NCI-H774 (cell line): ENCODE measurements around the gene RAD9A.
"Not testable (repeated sequence)": the region's sequence is repeated elsewhere in the genome, so short reads cannot be mapped to it uniquely, and the experiment has no call there.

Experiments
- DNase-seq: peaks from one replicate; lab custom pipeline; 2025; lab: John Stamatoyannopoulos, UW

Gene RAD9A

DNA sequence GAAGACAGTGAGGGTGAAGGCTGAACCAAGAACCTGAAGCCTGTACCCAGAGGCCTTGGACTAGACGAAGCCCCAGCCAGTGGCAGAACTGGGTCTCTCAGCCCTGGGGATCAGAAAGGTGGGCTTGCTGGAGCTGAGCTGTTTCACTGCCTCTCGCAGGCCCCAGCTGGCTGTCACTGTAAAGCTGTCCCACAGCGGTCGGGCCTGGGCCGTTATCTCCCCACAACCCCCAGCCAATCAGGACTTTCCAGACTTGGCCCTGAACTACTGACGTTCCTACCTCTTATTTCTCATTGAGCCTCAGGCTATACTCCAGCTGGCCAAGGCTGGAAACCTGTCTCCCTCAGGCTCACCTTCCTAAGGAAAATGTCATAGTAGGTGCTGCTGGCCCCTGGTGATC is 5.8 kb downstream of the RAD9A start:
- DNase-seq, result no peak

DNA sequence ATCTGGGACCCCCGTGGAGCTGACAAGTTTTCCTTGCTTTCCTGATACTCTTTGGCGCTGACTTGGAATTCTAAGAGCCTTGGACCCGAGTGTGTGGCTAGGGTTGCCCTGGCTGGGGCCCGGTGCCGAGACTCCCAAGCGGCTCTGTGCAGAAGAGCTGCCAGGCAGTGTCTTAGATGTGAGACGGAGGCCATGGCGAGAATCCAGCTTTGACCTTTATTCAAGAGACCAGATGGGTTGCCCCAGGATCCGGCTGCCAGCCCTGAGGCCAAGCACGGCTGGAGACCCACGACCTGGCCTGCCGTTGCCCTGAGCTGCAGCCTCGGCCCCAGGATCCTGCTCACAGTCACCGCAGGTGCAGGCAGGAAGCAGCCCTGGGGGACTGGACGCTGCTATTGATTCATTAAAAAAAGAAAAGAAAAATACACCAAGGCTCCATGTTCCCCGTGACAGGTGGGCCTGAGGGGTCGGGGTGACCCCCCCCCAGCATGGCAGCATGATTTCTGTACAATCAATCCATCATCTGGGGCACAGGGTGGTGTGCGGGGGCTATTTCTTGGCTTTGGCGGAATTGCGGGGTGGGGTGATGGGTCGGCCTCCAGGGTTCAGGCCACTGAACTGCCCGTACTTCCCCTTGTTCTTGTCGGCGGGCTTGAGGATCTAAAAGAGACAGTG is 6.3 kb downstream of the RAD9A start:
- no peak for DNase-seq

DNA sequence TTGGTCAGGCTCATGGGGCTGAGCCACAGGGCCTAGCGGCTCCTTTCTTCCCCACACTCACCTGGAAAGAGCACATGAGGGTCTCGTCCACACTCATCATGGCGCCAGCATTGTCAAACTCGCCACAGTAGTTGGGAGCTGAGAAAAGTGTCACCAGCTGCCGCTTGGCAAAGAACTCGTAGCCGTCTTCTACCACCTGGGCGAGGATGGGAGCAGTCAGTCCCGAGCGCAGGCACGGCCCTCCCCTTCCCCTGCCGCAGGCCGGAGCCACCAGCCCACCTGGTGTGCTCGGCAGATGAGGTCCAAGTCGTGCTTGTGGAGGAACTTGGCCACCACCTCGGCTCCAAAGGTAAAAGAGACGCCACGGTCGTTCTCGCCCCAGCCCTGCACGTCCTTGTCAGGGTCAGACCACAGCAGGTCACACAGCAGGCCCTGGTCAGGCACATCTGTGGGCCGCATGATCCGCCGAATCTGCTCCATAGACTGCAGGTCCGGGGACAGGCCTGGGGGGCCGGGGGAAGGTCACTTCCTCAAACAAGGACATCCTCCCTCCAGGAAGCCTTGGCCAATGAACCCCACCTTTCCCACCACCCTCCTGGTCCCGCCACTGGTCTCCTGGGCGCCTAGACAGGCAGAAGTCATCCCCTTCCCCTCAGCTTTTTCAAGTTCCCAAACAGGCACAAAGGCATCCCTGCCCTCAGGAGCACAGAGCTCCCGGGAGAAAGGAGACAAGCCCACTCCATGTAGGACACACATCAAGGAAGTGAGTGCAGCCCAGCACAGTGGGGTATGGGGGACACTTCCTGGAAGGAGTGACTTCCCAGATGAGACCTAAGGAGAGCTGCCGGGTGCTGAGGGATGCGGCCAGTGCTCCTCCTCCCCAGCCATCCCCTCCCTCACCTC is 7.1 kb downstream of the RAD9A start:
- DNase-seq, result no peak

DNA sequence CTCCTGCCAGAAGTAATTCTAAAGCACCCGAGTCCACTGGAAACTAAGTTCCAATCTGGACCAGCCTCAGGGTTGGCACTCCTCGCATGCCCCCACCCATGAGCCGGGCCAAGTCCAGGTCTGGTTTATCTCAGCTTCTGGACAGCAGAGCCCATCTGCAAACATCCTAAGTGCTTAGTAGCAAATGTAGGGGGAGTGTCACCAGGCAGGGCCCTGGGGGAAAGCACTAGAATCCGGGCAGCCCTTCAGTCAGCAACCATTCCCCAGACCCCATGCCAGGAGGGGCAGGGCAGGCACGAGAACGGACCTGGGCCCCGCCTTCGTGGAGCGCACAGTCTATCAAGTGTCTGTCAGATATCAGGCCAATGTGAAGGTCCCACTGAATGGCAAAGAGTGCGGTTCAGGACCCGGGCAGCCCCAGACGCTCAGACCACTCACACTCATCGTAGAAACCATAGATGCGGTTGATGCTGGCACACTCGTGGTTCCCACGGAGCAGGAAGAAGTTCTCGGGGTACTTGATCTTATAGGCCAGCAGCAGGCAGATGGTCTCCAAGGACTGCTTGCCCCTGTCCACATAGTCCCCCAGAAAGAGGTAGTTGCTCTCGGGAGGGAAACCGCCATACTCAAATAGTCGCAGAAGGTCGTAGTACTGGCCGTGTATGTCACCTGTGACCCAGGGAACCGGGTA is 8.6 kb downstream of the RAD9A start:
- DNase-seq, result no peak

DNA sequence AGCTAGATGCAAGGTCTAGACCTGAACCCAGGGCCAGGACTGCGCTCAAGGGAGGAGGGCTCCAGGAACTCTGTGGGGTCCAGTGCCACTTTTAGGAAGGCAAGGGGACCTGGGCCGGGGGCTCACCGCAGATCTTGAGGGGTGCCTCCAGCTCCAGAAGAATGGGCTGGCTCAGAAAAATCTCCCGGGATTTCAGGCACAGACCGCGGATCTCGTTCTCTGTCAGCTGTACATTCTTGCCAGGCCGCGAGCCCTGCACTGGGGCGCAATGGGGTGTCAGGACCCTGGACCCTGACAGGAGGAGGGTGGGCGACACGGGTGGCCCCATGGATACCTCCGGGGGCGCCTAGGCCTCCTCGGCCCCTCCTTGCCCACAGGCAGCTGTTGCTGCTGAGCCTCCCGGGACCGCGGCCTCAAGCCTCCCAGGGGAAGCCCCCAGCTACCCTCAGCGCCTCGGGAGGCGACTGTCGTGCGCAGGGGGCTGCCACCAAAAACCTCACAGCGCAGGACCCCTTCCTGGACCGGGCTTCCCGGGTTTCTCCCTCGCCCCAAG is 9.2 kb downstream of the RAD9A start:
- no peak for DNase-seq

DNA sequence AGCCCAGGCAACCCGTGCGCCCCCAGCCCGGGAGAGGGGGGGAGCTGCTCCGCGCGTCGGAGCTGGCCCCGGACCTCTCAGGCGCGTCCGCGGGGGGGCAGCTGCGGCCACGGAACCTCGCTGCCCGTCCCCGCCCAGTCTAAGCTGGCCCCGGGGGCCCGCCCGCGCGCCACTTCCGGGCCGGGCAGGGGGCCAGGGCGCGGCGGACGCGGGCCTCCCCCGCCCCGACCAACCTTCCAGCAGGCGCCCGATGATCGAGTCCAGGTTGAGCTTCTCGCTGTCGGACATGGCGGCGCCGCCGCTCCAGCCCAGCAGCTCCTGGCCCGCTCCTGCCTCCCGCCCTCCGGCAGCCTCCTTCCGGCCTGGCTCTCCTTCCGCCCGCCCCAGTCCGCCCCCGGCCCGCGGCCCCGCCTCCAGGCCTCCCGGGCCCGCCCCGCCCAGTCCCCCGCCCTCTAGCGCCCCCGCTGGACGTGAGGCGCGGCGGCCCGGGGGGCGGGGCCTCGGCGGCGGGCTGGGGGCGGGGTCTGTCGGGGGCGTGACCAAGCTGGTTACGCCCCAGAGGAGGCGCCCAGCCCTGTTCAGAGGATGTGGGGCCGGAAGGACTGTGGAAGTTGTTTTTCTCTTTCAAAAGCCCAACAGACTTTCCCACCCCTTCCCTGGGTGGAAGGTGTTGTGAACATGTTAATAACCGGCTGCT is 9.9 kb downstream of the RAD9A start, which contains the start of gene PPP1CA:
Gene PPP1CA (minus strand): TSS at position 364 of the 697 bp plus-strand sequence. CDS start 76 bp downstream, at position 288.
- DNase-seq, result peak; percentile 90

DNA sequence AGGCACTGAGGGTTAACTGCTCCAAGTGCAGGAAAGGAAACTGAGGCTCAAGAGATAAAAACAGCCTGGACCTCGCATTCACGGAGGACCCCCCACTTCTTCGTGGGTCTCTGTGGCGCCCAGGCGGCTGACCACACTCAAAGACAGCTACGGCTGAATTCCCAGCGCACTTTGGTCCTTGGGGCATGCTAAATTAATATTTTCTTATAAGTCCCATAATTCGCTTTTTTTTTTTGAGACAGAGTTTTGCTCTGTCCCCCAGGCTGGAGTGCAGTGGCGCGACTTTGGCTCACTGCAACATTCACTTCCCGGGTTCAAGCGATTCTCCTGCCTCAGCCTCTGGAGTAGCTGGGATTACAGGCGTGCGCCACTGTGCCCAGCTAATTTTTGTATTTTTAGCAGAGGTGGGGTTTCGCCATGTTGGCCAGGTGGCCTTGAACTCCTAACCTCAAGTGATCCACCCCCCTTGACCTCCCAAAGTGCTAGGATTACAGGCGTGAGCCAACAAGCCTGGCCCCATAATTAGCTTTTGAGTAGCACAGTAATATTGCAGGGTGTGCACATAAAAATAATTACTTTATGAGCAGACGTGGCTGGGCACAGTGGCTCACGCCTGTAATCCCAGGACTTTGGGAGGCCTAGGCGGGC is 10.5 kb downstream of the RAD9A start:
- DNase-seq, result not testable (repeated sequence)

DNA sequence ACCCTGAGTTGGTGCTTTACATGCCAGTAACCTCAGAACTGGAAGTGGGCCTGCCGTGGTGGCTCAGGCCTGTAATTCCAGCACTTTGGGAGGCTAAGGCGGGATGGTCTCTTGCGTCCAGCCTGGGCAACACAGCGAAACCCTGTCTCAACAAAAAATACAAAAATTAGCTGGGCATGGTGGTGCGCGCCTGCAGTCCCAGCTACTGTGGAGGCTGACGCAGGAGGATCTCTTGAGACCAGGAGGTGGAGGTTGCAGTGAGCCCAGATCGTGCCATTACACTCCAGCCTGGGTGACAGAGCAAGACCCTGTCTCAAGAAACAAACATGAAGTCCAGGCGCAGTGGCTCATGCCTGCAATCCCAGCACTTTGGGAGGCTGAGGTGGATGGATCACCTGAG is 11.3 kb downstream of the RAD9A start:
- DNase-seq, result not testable (repeated sequence)

DNA sequence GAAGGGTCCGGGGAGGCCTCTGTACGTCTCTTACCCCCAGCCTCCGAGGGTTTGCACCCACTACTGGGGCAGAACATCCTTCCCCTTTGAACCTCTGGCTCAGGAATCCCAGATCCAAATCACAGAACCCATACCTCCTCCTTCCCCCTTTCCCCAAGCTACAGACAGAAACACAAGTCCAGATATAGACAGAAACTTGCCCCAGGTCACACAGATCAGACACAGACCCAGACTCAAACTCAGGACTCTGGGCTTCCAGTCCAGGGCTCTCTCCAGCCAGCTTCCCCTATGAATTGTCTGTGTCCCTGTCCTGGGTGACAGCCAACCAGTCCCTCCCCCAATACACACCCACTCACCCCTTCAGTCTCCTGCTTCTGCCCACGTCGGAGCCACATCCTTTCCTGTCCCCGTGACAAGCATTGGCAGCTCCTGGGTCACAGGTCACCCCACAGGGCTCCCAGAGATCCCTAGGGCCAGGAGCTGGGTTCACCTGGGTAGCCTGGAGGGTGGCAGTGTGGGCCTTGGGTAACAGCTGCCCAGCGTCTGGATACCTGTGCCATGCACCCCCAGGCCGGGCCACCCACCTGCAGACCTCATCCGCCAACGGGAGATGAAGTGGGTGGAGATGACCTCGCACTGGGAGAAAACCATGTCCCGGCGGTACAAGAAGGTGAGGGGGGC is 12.9 kb downstream of the RAD9A start:
- no peak for DNase-seq

DNA sequence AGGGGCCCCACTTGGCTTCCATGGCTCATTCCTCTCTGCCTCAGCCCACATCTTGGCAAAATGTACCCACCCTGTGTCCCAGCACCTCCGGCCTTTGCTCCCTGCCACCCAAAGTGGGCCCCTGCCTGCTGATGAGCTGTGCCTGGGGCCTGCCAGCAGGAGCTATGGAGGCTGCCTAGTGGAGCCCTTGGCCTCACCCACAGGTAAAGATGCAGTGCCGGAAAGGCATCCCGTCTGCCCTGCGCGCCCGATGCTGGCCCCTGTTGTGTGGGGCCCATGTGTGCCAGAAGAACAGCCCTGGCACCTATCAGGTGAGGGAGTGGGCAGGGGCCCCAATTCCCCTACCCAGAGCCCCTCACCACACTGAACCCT is 13.4 kb downstream of the RAD9A start:
- no peak for DNase-seq

DNA sequence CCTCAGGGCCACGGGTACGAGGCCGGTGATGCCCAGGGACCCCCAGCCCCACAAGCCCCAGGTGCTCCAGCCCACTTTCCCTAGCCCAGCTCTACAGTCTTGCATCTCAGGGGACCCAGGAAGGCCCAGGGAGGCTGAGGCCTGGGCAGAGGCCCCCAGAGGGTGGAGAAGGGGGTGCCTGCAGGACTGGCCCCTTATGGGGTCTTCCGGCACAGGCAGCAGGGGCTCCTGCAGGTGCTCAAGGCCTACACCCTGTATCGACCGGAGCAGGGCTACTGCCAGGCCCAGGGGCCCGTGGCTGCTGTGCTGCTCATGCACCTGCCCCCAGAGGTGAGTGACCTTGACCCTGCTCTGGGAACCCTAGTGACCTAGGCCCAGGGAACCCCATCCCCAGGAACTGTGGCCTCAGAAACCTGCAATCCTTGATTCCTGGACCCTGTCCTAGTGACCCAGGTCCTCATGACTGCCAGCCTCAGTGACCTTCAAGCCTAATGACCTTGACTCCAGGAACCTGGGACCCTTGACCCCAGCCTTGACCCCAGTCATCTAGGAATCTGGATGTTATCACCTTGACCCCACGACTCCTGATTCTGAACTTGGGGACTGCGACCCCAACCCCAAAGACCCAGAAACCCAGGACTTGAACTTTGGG is 14.0 kb downstream of the RAD9A start:
- no peak for DNase-seq

DNA sequence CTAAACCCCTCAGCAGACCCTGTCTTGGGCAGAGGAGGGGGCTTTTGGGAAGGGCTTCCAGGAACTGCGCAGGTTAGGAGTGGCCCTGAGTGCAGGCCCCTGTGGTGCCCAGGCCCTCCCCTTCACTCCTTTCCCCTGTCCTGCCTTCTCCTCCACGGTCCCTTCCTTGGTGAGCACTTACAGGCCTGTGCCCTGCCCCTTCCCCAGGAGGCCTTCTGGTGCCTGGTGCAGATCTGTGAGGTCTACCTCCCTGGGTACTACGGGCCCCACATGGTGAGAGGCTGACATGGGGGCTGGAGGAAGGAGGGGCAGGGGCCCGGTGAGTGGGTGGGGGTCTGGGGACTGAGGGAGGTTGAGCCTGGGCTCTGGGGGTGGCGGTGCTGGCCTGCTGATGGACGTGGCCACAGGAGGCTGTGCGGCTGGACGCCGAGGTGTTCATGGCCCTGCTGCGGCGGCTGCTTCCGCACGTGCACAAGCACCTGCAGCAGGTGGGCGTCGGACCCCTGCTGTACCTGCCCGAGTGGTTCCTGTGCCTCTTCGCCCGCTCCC is 14.7 kb downstream of the RAD9A start:
- DNase-seq, result no peak

DNA sequence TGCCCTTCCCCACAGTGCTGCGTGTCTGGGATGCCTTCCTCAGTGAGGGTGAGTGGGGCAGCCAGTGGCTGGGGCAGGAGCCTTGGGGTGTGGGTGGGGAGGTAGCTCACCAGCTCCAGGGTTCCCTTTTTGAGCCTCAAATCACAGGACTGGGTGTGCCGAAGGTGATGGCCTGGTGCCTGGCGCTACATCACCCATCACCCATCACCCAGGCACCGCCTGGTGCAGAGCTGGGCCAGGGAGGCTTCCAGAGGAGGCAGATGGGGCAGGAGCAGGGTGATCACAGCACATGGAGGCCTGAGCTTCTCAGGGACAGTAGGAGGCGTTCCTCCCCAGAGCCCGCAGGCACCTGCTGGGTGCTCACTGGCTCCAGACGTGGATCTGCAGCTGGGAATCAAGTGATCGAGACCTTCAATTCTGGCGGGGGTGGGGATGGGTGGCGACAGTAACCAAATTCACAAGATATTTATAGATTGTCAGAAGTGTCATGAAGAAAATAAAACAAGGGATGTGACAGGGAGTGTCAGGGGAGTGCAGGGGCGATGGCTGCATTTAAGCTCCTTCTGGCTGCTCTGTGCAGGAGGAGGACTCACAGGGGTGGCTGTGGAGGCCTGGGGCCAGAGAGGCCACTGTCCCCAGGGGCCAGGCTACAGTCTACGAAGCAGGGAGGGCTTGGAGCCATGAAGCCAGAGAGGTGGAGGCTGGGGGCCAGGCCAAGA is 15.3 kb downstream of the RAD9A start:
- DNase-seq, result no peak

DNA sequence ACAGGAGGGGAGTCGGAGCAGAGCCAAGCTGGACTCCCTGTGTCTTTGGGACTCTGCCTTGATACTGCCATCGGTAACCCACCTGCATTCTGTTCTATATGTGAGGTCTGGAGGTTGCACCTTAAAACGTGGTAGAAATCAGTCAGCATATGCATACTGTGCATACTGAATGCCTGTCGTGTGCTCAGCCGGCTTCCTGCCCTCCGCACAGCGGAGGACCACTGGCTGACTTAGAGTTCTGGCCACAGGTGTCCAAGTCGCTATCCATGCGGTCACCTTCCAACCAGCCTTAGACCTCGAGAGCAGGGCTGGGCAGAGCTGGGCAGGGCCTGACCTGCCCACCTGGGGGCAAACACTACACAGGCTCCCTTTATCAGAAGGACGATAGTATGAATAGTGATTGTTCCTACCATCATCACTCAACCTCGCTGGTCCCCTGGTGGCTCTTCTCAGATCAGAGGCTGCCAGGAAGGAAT is 15.9 kb downstream of the RAD9A start:
- no peak for DNase-seq

DNA sequence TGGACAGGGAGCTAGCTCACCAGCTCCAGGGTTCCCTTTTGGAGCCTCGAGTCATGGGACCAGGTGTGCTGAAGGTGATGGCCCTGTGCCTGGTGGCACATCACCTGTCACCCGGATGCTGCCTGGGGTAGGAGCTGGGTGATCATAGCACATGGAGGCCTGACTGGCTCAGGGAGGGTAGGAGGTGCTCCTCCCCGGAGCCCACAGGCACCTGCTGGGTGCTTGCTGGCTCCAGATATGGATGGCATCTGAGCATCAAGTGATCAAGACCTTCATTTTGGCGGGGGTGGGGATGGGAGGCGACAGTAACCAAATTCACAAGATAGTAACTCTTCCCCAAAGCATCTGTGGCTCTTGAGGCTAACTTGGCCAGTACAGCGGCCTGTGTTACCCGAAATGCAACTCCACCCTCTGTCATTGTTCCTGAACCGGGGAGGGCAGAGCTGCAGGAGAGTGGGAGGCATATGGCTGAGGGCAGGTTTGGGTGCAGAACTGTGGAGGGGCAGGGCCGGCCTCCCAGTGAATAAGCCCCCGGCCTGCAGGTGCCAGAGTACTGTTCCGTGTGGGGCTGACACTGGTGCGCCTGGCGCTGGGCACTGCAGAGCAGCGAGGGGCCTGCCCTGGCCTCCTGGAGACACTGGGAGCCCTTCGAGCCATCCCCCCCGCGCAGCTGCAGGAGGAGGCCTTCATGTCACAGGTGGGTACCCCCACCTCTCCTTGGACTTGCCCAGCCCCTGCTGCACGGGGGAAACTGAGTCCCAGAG is 16.8 kb downstream of the RAD9A start:
- no peak for DNase-seq

DNA sequence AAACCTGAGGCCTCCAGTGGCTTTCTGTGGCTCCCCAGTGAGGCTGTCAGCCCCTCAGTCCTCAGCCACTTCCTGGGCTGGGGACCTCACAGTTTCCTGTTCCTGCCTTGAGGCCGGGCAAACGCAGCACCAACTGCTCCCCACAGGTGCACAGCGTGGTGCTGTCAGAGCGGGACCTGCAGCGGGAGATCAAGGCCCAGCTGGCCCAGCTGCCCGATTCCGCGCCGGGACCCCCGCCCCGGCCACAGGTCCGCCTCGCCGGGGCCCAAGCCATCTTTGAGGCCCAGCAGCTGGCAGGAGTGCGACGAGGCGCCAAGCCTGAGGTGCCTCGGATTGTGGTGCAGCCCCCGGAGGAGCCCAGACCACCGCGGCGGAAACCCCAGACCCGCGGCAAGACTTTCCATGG is 17.5 kb downstream of the RAD9A start:
- no peak for DNase-seq

DNA sequence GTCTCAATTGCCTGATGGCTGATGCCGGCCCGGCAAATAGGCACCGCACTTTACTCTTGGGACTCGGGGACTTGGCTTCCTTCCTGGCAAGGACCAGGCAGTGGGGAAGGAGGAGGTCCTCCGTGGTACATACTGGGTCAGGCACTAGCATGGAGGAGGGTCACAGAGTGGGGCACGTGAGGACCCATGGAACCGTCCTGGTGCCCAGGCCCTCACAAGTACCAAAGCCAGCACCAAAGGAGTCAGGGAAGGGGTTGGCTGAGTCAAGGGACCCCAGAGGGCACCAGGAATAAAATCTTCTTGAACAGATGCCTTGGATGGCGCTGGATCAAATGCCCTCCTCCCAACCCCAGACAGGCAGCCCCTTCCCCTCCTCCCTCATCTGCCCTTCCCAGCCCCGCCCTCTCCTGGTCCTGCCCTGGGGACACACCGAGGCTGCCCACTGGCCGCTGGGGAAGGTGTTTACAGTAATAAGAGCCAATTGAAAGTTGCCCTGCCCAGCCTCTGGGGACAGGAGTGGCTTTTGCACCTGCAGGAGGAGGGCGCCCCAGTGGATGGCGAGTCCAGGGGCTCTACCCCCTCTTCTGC is 18.1 kb downstream of the RAD9A start:
- peak; percentile 56 for DNase-seq

DNA sequence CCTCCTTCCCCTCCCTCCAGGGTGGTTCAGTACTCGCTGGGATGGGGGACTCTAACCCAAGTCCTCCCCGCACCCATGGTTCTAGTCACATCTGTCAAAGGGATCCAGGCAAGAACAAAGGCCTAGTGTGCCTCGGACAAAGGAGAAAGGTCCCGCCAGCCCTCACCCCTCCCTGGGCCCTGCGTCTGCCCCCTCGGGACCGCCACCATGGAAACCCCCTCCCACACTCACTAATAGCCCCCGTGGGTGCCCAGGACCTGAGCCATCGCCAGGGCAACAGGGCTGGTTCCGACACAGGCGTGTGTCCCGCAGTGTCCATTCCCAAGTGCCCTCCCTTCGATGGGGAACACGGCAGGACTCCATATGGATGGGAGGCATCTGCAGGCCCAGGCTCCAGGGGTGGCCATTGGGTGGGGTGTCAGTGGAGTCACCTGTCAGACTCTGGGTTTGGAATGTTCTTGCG is 18.6 kb downstream of the RAD9A start:
- DNase-seq, result no peak
